ENCODE data around the gene SLC2A13.

SLC2A13 gene

DNA sequence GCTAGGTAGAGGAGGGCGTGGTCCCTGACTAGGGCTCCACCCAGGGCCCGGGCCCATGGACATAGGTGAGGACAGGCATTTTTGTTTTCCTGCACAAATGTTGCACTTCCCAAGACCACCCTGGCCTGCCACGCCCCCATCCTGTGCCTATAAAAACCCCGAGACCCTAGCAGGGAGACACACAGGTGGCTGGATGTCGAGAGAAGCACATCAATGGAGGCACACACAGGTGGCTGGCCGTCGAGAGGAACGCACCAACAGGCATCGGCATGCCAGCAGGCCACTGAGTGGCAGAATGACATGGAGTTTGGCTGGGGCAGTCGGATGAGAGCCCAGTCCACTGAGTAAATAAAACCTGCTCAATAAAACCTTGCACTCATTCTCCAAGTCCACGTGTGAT, 328.4 kb downstream of the SLC2A13 start (continued):
- TF ChIP-seq, protein P1, sequence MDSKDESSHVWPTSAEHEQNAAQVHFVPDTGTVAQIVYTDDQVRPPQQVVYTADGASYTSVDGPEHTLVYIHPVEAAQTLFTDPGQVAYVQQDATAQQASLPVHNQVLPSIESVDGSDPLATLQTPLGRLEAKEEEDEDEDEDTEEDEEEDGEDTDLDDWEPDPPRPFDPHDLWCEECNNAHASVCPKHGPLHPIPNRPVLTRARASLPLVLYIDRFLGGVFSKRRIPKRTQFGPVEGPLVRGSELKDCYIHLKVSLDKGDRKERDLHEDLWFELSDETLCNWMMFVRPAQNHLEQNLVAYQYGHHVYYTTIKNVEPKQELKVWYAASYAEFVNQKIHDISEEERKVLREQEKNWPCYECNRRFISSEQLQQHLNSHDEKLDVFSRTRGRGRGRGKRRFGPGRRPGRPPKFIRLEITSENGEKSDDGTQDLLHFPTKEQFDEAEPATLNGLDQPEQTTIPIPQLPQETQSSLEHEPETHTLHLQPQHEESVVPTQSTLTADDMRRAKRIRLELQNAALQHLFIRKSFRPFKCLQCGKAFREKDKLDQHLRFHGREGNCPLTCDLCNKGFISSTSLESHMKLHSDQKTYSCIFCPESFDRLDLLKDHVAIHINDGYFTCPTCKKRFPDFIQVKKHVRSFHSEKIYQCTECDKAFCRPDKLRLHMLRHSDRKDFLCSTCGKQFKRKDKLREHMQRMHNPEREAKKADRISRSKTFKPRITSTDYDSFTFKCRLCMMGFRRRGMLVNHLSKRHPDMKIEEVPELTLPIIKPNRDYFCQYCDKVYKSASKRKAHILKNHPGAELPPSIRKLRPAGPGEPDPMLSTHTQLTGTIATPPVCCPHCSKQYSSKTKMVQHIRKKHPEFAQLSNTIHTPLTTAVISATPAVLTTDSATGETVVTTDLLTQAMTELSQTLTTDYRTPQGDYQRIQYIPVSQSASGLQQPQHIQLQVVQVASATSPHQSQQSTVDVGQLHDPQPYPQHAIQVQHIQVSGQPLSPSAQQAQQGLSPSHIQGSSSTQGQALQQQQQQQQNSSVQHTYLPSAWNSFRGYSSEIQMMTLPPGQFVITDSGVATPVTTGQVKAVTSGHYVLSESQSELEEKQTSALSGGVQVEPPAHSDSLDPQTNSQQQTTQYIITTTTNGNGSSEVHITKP (tag by site-specific recombination; IDR thresholded peaks at IDR 0.05), result no peak

DNA sequence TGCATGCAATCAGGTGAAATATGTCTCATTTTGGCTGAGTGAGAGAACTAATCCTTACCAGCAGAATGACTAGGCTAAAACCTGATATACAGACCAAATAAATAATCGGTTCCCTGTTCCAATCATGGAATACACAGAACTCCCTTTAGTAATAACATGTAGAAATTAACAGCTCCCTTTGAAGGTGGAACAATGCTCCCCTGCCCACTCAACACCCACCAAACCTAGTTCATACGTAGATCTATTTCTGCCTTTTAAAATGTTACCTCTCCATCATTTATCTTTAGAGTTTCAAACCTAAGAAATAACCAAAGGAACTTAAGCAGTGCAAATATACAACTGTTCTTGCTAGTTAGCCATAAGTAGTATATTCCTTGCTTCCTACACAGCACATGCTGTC, 332.6 kb downstream of the SLC2A13 start:
- ChIA-PET CTCF (interaction anchor here (0.7 kb wide), 1 partner anchor 238 kb away, joined by 3 read pairs; no protein-coding TSS in a partner anchor), POLR2A (no interaction called here)
- no peaks in the 10 kb centered on the region for H3K4me1 ChIP-seq (ENCODE audit: control insufficient read depth, insufficient read depth, low read length)
- TF ChIP-seq ZBTB20 (tag by site-specific recombination; IDR thresholded peaks at IDR 0.05) (no peak), SP2 (tag by site-specific recombination; IDR thresholded peaks at IDR 0.05) (no peak), ZFP3 (tag by site-specific recombination; IDR thresholded peaks at IDR 0.05; ENCODE audit: low read depth) (no peak)
- TF ChIP-seq, protein P2, sequence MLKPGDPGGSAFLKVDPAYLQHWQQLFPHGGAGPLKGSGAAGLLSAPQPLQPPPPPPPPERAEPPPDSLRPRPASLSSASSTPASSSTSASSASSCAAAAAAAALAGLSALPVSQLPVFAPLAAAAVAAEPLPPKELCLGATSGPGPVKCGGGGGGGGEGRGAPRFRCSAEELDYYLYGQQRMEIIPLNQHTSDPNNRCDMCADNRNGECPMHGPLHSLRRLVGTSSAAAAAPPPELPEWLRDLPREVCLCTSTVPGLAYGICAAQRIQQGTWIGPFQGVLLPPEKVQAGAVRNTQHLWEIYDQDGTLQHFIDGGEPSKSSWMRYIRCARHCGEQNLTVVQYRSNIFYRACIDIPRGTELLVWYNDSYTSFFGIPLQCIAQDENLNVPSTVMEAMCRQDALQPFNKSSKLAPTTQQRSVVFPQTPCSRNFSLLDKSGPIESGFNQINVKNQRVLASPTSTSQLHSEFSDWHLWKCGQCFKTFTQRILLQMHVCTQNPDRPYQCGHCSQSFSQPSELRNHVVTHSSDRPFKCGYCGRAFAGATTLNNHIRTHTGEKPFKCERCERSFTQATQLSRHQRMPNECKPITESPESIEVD (tag by site-specific recombination; IDR thresholded peaks at IDR 0.05), result no peak
- TF ChIP-seq, protein P3, sequence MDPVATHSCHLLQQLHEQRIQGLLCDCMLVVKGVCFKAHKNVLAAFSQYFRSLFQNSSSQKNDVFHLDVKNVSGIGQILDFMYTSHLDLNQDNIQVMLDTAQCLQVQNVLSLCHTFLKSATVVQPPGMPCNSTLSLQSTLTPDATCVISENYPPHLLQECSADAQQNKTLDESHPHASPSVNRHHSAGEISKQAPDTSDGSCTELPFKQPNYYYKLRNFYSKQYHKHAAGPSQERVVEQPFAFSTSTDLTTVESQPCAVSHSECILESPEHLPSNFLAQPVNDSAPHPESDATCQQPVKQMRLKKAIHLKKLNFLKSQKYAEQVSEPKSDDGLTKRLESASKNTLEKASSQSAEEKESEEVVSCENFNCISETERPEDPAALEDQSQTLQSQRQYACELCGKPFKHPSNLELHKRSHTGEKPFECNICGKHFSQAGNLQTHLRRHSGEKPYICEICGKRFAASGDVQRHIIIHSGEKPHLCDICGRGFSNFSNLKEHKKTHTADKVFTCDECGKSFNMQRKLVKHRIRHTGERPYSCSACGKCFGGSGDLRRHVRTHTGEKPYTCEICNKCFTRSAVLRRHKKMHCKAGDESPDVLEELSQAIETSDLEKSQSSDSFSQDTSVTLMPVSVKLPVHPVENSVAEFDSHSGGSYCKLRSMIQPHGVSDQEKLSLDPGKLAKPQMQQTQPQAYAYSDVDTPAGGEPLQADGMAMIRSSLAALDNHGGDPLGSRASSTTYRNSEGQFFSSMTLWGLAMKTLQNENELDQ (tag by site-specific recombination; IDR thresholded peaks at IDR 0.05; ENCODE audit: low read depth), result no peak
- no peak overlapping the region for H3K27ac ChIP-seq (ENCODE audit: extremely low read depth, low read depth, low read length)
- no peaks in the 10 kb centered on the region for H3K36me3 ChIP-seq (ENCODE audit: control insufficient read depth in 2 of 2, insufficient read depth in 1 of 2, low read length in 2 of 2)
- no peak overlapping the region for H3K4me3 ChIP-seq (ENCODE audit: low read depth, low read length)
- no peaks in the 10 kb centered on the region for H3K9me3 ChIP-seq (ENCODE audit: control insufficient read depth, insufficient read depth, low read depth, low read length)

DNA sequence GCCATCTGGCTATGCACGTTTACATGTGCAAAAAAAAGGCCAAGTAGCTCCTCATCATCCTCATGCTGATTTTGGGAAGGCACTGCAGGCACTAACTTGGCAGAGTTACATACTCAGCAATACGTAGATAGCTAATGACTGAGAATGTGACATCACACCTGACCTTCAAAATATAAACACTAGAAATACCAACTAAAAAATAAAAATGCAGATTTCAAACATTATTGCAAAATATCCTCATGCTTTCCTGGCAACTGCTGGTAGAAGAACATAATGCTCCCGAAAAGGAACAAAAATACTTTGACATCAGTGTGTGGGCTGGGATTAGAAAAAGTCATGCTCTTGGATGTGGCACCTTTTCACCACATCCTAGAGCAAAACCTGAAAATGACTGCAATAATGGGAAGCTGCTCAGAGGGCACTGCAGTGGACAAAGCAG, 333.0 kb downstream of the SLC2A13 start:
- H3K9me3 ChIP-seq (ENCODE audit: control insufficient read depth, insufficient read depth, low read depth, low read length), result no peaks in the 10 kb centered on the region
- no peak for TF ChIP-seq KLF1 (tag by site-specific recombination; IDR thresholded peaks at IDR 0.05)
- TF ChIP-seq ZNF560 (tag by site-specific recombination; IDR thresholded peaks at IDR 0.05; ENCODE audit: borderline replicate concordance), result no peak
- TF ChIP-seq, protein P4, sequence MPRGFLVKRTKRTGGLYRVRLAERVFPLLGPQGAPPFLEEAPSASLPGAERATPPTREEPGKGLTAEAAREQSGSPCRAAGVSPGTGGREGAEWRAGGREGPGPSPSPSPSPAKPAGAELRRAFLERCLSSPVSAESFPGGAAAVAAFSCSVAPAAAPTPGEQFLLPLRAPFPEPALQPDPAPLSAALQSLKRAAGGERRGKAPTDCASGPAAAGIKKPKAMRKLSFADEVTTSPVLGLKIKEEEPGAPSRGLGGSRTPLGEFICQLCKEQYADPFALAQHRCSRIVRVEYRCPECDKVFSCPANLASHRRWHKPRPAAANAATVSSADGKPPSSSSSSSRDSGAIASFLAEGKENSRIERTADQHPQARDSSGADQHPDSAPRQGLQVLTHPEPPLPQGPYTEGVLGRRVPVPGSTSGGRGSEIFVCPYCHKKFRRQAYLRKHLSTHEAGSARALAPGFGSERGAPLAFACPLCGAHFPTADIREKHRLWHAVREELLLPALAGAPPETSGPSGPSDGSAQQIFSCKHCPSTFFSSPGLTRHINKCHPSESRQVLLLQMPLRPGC (tag by site-specific recombination; IDR thresholded peaks at IDR 0.05), result no peak
- TF ChIP-seq, protein P5, sequence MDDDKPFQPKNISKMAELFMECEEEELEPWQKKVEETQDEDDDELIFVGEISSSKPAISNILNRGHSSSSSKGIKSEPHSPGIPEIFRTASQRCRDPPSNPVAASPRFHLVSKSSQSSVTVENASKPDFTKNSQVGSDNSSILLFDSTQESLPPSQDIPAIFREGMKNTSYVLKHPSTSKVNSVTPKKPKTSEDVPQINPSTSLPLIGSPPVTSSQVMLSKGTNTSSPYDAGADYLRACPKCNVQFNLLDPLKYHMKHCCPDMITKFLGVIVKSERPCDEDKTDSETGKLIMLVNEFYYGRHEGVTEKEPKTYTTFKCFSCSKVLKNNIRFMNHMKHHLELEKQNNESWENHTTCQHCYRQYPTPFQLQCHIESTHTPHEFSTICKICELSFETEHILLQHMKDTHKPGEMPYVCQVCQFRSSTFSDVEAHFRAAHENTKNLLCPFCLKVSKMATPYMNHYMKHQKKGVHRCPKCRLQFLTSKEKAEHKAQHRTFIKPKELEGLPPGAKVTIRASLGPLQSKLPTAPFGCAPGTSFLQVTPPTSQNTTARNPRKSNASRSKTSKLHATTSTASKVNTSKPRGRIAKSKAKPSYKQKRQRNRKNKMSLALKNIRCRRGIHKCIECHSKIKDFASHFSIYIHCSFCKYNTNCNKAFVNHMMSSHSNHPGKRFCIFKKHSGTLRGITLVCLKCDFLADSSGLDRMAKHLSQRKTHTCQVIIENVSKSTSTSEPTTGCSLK (tag by site-specific recombination; IDR thresholded peaks at IDR 0.05), result no peak
- TF ChIP-seq ZNF558 (tag by site-specific recombination; IDR thresholded peaks at IDR 0.05), result no peak
- no peak for TF ChIP-seq ZNF629 (tag by site-specific recombination; IDR thresholded peaks at IDR 0.05)
- no peak for TF ChIP-seq SP7 (tag by site-specific recombination; IDR thresholded peaks at IDR 0.05)
- no peak for TF ChIP-seq SP3 (tag by site-specific recombination; IDR thresholded peaks at IDR 0.05)
- no peak for TF ChIP-seq MYNN (tag by site-specific recombination; IDR thresholded peaks at IDR 0.05; ENCODE audit: borderline replicate concordance)
- no peak for TF ChIP-seq ZNF623 (tag by site-specific recombination; IDR thresholded peaks at IDR 0.05)
- TF ChIP-seq ZNF600 (tag by site-specific recombination; IDR thresholded peaks at IDR 0.05), result no peak
- no peak for TF ChIP-seq GFI1B (tag by site-specific recombination; IDR thresholded peaks at IDR 0.05)
- TF ChIP-seq ZNF302 (tag by site-specific recombination; IDR thresholded peaks at IDR 0.05; ENCODE audit: low read depth), result no peak
- TF ChIP-seq, protein P6, sequence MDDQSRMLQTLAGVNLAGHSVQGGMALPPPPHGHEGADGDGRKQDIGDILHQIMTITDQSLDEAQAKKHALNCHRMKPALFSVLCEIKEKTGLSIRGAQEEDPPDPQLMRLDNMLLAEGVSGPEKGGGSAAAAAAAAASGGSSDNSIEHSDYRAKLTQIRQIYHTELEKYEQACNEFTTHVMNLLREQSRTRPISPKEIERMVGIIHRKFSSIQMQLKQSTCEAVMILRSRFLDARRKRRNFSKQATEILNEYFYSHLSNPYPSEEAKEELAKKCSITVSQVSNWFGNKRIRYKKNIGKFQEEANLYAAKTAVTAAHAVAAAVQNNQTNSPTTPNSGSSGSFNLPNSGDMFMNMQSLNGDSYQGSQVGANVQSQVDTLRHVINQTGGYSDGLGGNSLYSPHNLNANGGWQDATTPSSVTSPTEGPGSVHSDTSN (CRISPR knock-in tag; IDR thresholded peaks at IDR 0.05), result no peak
- TF ChIP-seq OVOL3 (tag by site-specific recombination; IDR thresholded peaks at IDR 0.05), result no peak

More for the DNA sequence above, 333.0 kb downstream of the SLC2A13 start:
- Histone ChIP-seq H3K36me3 (ENCODE audit: control insufficient read depth in 2 of 2, insufficient read depth in 1 of 2, low read length in 2 of 2) (no peaks in the 10 kb centered on the region), H3K27ac (ENCODE audit: extremely low read depth, low read depth, low read length) (no peak overlapping the region), H3K4me3 (ENCODE audit: low read depth, low read length) (no peak overlapping the region), H3K4me1 (ENCODE audit: control insufficient read depth, insufficient read depth, low read length) (no peaks in the 10 kb centered on the region)
- ChIA-PET POLR2A (no interaction called here), CTCF (interaction anchor here (0.7 kb wide), 1 partner anchor 239 kb away, joined by 3 read pairs; no protein-coding TSS in a partner anchor)

All from HEK293 (cell line).